Measurements from ENCODE around the gene LY6G5B. TPM values are rescaled to one million over a fixed set of nuclear protein-coding genes. Genes with fewer than 3 reads are reported as not detected.
A peak's percentile ranks its signal among the peaks of the same experiment; 100 is the strongest.
"Not testable (repeated sequence)": the region's sequence is repeated elsewhere in the genome, so short reads cannot be mapped to it uniquely, and the experiment has no call there.

The LY6G5B gene
- total and polyA plus RNA-seq, 2 donors, result 2.3 to 6.5 TPM

- DNase-seq (ENCODE audit: low read depth in 6 of 9, low spot score in 9 of 9), result peak; percentile 96 to 99 (median 97)
- H3K4me1 ChIP-seq (ENCODE audit: control insufficient read depth in 2 of 2, insufficient read depth in 2 of 2, low read length in 2 of 2), result peaks cover 15 to 18% of the 10 kb centered on the region in 2 donors
- 1% methylated on average over 54 of the region's 54 CpGs for WGBS
These were observed 33.3 kb downstream of the LY6G5B start, which contains the start of gene ABHD16A for GRCh38 chr6:31702819-31703716. TSS of gene ABHD16A (minus strand) at chr6:31703324. CDS start at chr6:31703281, 43 bp downstream.

DNA sequence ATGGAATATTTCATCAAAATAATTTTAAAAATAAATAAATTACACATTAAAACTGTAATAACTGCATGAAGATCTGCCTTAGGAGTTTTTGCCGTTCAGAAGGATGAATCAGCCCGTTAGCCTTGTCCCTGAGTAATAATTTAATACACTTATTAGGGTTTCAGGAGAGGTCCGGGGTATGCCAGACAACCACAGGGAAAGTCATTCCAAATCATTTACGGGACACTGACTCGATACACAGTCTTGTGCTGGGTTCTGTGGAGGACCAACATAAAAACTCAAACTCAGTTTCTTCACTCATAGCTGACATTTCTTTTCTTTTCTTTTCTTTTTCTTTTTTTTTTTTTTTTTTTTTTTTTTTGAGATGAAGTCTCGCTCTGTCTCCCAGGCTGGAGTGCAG is 36.2 kb downstream of the LY6G5B start:
- peaks cover 15 to 26% of the 10 kb centered on the region in 2 donors for H3K4me1 ChIP-seq (ENCODE audit: control insufficient read depth in 2 of 2, insufficient read depth in 2 of 2, low read length in 2 of 2)
- DNase-seq (ENCODE audit: low read depth in 6 of 9, low spot score in 9 of 9), result no peak
- H3K9me3 ChIP-seq (ENCODE audit: control insufficient read depth in 2 of 2, insufficient read depth in 1 of 2, low read length in 1 of 2), result peaks cover 0 to 5% of the 10 kb centered on the region in 2 donors
- peaks cover 6 to 7% of the 10 kb centered on the region in 2 donors for H3K36me3 ChIP-seq (ENCODE audit: control insufficient read depth in 2 of 2, insufficient read depth in 2 of 2, low read length in 1 of 2)
- 95% methylated on average over 6 of the region's 6 CpGs for WGBS
- H3K4me3 ChIP-seq (ENCODE audit: low read length in 2 of 2), result no peak overlapping the region
- no peak overlapping the region for H3K27ac ChIP-seq (ENCODE audit: low read depth in 1 of 2, low read length in 1 of 2)
- H3K27me3 ChIP-seq (ENCODE audit: control insufficient read depth in 2 of 2, insufficient read depth in 1 of 2, low read length in 1 of 2), result no peaks in the 10 kb centered on the region

More at GRCh38 chr6:31702819-31703716, 33.3 kb downstream of the LY6G5B start, which contains the start of gene ABHD16A:
- Histone ChIP-seq H3K9me3 (ENCODE audit: control insufficient read depth in 2 of 2, insufficient read depth in 1 of 2, low read length in 1 of 2) (peaks cover 0 to 5% of the 10 kb centered on the region in 2 donors), H3K27ac (ENCODE audit: low read depth in 1 of 2, low read length in 1 of 2) (peak within 1 kb of the TSS; percentile 98 to 100), H3K27me3 (ENCODE audit: control insufficient read depth in 2 of 2, insufficient read depth in 1 of 2, low read length in 1 of 2) (no peaks in the 10 kb centered on the region), H3K4me3 (ENCODE audit: low read length in 2 of 2) (peak within 1 kb of the TSS; percentile 88 to 94), H3K36me3 (ENCODE audit: control insufficient read depth in 2 of 2, insufficient read depth in 2 of 2, low read length in 1 of 2) (peaks cover 20 to 29% of the 10 kb centered on the region in 2 donors)

GRCh38 chr6:31706599-31706998 is 36.8 kb downstream of the LY6G5B start, which contains the start of gene LY6G6F:
TSS of gene LY6G6F (plus strand) at chr6:31706866. CDS start at chr6:31706907, 41 bp downstream.
- H3K4me3 ChIP-seq (ENCODE audit: low read length in 2 of 2), result no peak within 1 kb of the TSS
- no peak for DNase-seq (ENCODE audit: low read depth in 6 of 9, low spot score in 9 of 9)
- 97% methylated on average over 3 of the region's 3 CpGs for WGBS

DNA sequence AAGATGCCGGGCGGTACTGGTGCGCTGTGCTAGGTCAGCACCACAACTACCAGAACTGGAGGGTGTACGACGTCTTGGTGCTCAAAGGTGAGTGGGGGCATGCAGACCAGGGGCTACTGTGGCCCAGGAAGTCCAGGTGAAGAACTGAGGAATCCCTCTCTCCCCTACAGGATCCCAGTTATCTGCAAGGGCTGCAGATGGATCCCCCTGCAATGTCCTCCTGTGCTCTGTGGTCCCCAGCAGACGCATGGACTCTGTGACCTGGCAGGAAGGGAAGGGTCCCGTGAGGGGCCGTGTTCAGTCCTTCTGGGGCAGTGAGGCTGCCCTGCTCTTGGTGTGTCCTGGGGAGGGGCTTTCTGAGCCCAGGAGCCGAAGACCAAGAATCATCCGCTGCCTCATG is 37.9 kb downstream of the LY6G5B start:
- Histone ChIP-seq H3K27me3 (ENCODE audit: control insufficient read depth in 2 of 2, insufficient read depth in 1 of 2, low read length in 1 of 2) (no peaks in the 10 kb centered on the region), H3K27ac (ENCODE audit: low read depth in 1 of 2, low read length in 1 of 2) (no peak overlapping the region), H3K4me3 (ENCODE audit: low read length in 2 of 2) (no peak overlapping the region), H3K9me3 (ENCODE audit: control insufficient read depth in 2 of 2, insufficient read depth in 1 of 2, low read length in 1 of 2) (peaks cover 0 to 5% of the 10 kb centered on the region in 2 donors), H3K36me3 (ENCODE audit: control insufficient read depth in 2 of 2, insufficient read depth in 2 of 2, low read length in 1 of 2) (no peaks in the 10 kb centered on the region), H3K4me1 (ENCODE audit: control insufficient read depth in 2 of 2, insufficient read depth in 2 of 2, low read length in 2 of 2) (peaks cover 5 to 27% of the 10 kb centered on the region in 2 donors)
- DNase-seq (ENCODE audit: low read depth in 6 of 9, low spot score in 9 of 9), result no peak
- WGBS, result 97% methylated on average over 10 of the region's 10 CpGs

More at GRCh38 chr6:31706599-31706998, 36.8 kb downstream of the LY6G5B start, which contains the start of gene LY6G6F:
- H3K9me3 ChIP-seq (ENCODE audit: control insufficient read depth in 2 of 2, insufficient read depth in 1 of 2, low read length in 1 of 2), result peaks cover 0 to 5% of the 10 kb centered on the region in 2 donors
- H3K27ac ChIP-seq (ENCODE audit: low read depth in 1 of 2, low read length in 1 of 2), result no peak within 1 kb of the TSS
- peaks cover 13 to 28% of the 10 kb centered on the region in 2 donors for H3K4me1 ChIP-seq (ENCODE audit: control insufficient read depth in 2 of 2, insufficient read depth in 2 of 2, low read length in 2 of 2)
- no peaks in the 10 kb centered on the region for H3K27me3 ChIP-seq (ENCODE audit: control insufficient read depth in 2 of 2, insufficient read depth in 1 of 2, low read length in 1 of 2)
- peaks cover under 1 to 1% of the 10 kb centered on the region in 2 donors for H3K36me3 ChIP-seq (ENCODE audit: control insufficient read depth in 2 of 2, insufficient read depth in 2 of 2, low read length in 1 of 2)

DNA sequence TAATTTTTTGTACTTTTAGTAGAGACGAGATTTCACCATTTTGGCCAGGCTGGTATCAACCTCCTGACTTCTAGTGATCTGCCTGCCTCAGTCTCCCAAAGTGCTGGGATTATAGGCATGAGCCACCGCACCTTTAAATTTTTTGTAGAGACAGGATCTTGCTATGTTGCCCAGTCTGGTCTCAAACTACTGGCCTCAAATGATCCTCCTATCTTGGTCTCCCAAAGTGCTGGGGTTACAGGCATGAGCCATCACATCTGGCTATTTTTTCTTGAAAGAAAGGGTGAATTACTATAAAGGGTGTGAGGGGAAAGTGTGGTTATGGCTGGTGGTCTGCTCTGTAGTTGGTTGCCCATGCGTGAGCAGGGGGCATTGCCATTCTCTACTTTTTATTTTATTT is 38.4 kb downstream of the LY6G5B start:
- peaks cover 0 to 5% of the 10 kb centered on the region in 2 donors for H3K9me3 ChIP-seq (ENCODE audit: control insufficient read depth in 2 of 2, insufficient read depth in 1 of 2, low read length in 1 of 2)
- WGBS, result 98% methylated on average over 3 of the region's 3 CpGs
- DNase-seq (ENCODE audit: low read depth in 6 of 9, low spot score in 9 of 9), result no peak
- no peak overlapping the region for H3K27ac ChIP-seq (ENCODE audit: low read depth in 1 of 2, low read length in 1 of 2)
- no peaks in the 10 kb centered on the region for H3K36me3 ChIP-seq (ENCODE audit: control insufficient read depth in 2 of 2, insufficient read depth in 2 of 2, low read length in 1 of 2)
- no peak overlapping the region for H3K4me3 ChIP-seq (ENCODE audit: low read length in 2 of 2)
- H3K27me3 ChIP-seq (ENCODE audit: control insufficient read depth in 2 of 2, insufficient read depth in 1 of 2, low read length in 1 of 2), result no peaks in the 10 kb centered on the region
- peaks cover 5 to 32% of the 10 kb centered on the region in 2 donors for H3K4me1 ChIP-seq (ENCODE audit: control insufficient read depth in 2 of 2, insufficient read depth in 2 of 2, low read length in 2 of 2)

GRCh38 chr6:31709157-31709556 is 39.4 kb downstream of the LY6G5B start:
- H3K4me1 ChIP-seq (ENCODE audit: control insufficient read depth in 2 of 2, insufficient read depth in 2 of 2, low read length in 2 of 2), result peaks cover 6 to 33% of the 10 kb centered on the region in 2 donors
- H3K4me3 ChIP-seq (ENCODE audit: low read length in 2 of 2); H3K36me3 ChIP-seq (ENCODE audit: control insufficient read depth in 2 of 2, insufficient read depth in 2 of 2, low read length in 1 of 2); DNase-seq (ENCODE audit: low read depth in 6 of 9, low spot score in 9 of 9); H3K9me3 ChIP-seq (ENCODE audit: control insufficient read depth in 2 of 2, insufficient read depth in 1 of 2, low read length in 1 of 2); H3K27me3 ChIP-seq (ENCODE audit: control insufficient read depth in 2 of 2, insufficient read depth in 1 of 2, low read length in 1 of 2); H3K27ac ChIP-seq (ENCODE audit: low read depth in 1 of 2, low read length in 1 of 2): not testable (repeated sequence)
- 95% methylated on average over 11 of the region's 11 CpGs for WGBS

DNA sequence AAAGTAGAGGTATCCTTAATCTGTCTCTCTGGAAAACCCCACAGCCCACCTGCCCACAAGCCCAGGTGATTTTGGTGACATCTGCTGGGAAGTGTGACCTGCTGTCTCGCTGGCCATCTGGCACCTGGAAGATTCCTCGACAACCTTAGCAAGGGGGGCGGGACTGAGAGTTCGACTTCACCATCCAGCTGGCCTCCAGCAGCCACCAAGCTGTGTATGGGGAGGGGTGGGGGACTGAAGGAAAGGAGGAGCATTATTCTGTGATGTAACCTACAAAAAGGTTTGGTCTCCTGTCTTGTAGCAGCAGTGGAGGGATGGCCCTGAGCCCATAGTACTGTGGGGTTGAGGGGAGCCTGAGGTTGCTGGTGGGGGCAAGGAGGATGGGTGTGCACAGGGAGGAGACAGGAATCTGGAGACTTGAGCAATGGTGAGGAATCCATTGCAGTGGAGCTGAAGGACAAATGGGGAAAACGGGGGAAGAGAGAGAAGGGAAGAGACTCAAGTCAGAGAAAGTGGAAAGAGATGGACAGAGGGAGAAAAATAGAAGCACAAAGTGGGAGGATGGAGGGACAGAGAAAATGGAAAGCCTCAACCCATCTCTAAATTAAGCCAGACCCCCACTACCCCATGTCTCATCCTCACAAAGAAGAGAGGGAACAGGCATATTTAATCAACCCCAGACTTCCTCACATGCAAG is 40.9 kb downstream of the LY6G5B start:
- 71% methylated on average over 5 of the region's 5 CpGs for WGBS
- H3K9me3 ChIP-seq (ENCODE audit: control insufficient read depth in 2 of 2, insufficient read depth in 1 of 2, low read length in 1 of 2), result no peaks in the 10 kb centered on the region
- no peaks in the 10 kb centered on the region for H3K36me3 ChIP-seq (ENCODE audit: control insufficient read depth in 2 of 2, insufficient read depth in 2 of 2, low read length in 1 of 2)
- no peaks in the 10 kb centered on the region for H3K27me3 ChIP-seq (ENCODE audit: control insufficient read depth in 2 of 2, insufficient read depth in 1 of 2, low read length in 1 of 2)
- no peak overlapping the region for H3K4me3 ChIP-seq (ENCODE audit: low read length in 2 of 2)
- DNase-seq (ENCODE audit: low read depth in 6 of 9, low spot score in 9 of 9), result no peak
- no peak overlapping the region for H3K27ac ChIP-seq (ENCODE audit: low read depth in 1 of 2, low read length in 1 of 2)
- H3K4me1 ChIP-seq (ENCODE audit: control insufficient read depth in 2 of 2, insufficient read depth in 2 of 2, low read length in 2 of 2), result peaks cover 8 to 47% of the 10 kb centered on the region in 2 donors

DNA sequence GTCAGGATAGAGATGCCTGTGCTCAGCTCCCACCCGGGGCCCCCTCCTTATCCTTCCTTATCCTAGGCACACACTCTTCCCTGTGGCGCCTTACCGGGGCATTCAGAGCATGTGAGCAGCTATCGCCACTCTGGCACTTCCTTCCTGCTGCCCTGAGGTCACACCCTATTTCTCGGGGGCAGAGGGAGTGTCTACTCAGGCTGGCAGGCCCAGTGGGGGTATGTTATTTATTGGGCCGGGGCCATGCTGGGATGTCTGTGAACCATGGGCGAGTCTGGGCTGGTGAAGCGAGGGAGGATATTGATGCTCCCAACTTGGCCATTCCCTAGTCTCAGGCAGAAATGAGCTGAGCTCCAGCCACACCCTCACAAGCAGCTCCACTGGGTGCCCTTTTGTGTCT is 41.5 kb downstream of the LY6G5B start:
- no peaks in the 10 kb centered on the region for H3K27me3 ChIP-seq (ENCODE audit: control insufficient read depth in 2 of 2, insufficient read depth in 1 of 2, low read length in 1 of 2)
- no peaks in the 10 kb centered on the region for H3K9me3 ChIP-seq (ENCODE audit: control insufficient read depth in 2 of 2, insufficient read depth in 1 of 2, low read length in 1 of 2)
- WGBS, result 56% methylated on average over 8 of the region's 8 CpGs
- H3K4me1 ChIP-seq (ENCODE audit: control insufficient read depth in 2 of 2, insufficient read depth in 2 of 2, low read length in 2 of 2), result peaks cover 8 to 48% of the 10 kb centered on the region in 2 donors
- no peak for DNase-seq (ENCODE audit: low read depth in 6 of 9, low spot score in 9 of 9)
- H3K36me3 ChIP-seq (ENCODE audit: control insufficient read depth in 2 of 2, insufficient read depth in 2 of 2, low read length in 1 of 2), result no peaks in the 10 kb centered on the region
- H3K4me3 ChIP-seq (ENCODE audit: low read length in 2 of 2), result no peak overlapping the region
- no peak overlapping the region for H3K27ac ChIP-seq (ENCODE audit: low read depth in 1 of 2, low read length in 1 of 2)
